ENCODE data around the gene CCL18. TPM values are rescaled to one million over a fixed set of nuclear protein-coding genes. Genes with fewer than 3 reads are reported as not detected.
"Not testable (repeated sequence)": the region's sequence is repeated elsewhere in the genome, so short reads cannot be mapped to it uniquely, and the experiment has no call there.

Gene CCL18, protein sequence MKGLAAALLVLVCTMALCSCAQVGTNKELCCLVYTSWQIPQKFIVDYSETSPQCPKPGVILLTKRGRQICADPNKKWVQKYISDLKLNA
- total RNA-seq = not detected in 2 replicates

- no peak for DNase-seq (ENCODE audit: low read depth)
- H3K4me3 ChIP-seq (ENCODE audit: low read depth, low read length) = no peak within 1 kb of the TSS
- TF ChIP-seq CTCF (conservative IDR thresholded peaks at IDR 0.05; ENCODE audit: low read depth, low read length) = no peak
Observed at GRCh38 chr17:36063786-36064541, at the start of gene CCL18. TSS of gene CCL18 (plus strand) at chr17:36064272. CDS start at chr17:36064343, 71 bp downstream.

GRCh38 chr17:36014946-36015345, 49.1 kb upstream of the CCL18 start:
- DNase-seq (ENCODE audit: low read depth) = no peak
- TF ChIP-seq CTCF (conservative IDR thresholded peaks at IDR 0.05; ENCODE audit: low read depth, low read length) = no peak
- H3K4me3 ChIP-seq (ENCODE audit: low read depth, low read length) = no peak overlapping the region

- H3K4me3 ChIP-seq (ENCODE audit: low read depth, low read length); DNase-seq (ENCODE audit: low read depth): not testable (repeated sequence)
Observed at GRCh38 chr17:36015895-36016294, 48.2 kb upstream of the CCL18 start.

DNA sequence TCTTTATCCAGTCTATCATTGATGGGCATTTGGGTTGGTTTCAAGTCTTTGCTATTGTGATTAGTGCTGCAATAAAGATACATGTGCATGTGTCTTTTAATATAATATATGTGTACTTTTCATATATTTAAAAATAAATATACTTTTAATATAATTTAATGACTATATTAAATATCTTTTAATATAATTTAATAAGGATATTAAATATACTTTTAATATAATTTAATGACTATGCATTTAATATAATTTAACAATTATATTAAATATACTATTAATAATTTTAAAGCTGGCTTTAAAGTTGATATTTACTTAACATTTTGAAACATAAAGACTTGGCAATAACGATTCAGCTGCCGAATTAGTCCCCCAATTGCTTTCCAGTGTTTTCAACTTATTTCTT, 47.5 kb upstream of the CCL18 start:
- H3K4me3 ChIP-seq (ENCODE audit: low read depth, low read length) = no peak overlapping the region
- no peak for DNase-seq (ENCODE audit: low read depth)
- no peak for TF ChIP-seq CTCF (conservative IDR thresholded peaks at IDR 0.05; ENCODE audit: low read depth, low read length)

DNA sequence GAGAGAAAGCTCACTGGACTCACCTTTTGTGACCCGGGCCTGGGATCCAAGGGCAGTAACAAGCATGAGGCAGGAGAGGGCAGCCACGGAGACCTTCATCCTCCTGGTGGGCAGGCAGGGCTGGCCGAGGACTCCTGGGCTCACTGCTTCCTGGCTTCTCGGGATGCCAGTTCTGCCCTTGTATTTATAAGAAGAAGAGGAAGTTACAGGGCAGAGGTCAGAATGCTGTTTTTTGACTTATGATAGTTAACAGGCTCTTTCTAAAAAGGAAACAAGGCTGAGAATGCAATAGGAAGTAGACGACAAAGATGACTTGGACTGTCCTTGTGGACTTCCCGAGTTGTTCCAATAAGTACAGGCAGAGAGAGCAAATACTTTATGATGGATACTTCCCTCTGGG, 46.3 kb upstream of the CCL18 start, which contains the start of gene CCL23:
TSS of gene CCL23 (minus strand) at position 174 of the 400 bp plus-strand sequence. CDS start at position 99, 75 bp downstream.
- no peak for DNase-seq (ENCODE audit: low read depth)
- no peak for TF ChIP-seq CTCF (conservative IDR thresholded peaks at IDR 0.05; ENCODE audit: low read depth, low read length)
- no peak within 1 kb of the TSS for H3K4me3 ChIP-seq (ENCODE audit: low read depth, low read length)

DNA sequence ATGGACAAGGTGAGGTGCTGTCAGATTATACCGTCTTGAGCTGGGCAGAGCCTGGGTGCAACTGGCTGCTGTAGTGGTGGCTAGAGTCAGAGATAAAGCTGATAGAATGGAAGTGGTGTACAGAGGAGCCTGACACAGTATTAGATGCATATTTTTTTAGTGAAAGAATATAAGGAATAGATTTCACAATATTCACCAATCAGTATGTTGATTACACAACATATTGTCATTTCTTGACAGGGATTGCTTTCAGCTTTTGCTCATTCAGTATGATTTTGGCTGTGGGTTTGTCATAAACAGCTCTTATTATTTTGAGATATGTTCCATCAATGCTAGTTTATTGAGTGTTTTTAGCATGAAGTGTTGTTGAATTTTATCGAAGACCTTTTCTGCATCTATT, 44.6 kb upstream of the CCL18 start:
- no peak for TF ChIP-seq CTCF (conservative IDR thresholded peaks at IDR 0.05; ENCODE audit: low read depth, low read length)
- no peak overlapping the region for H3K4me3 ChIP-seq (ENCODE audit: low read depth, low read length)
- DNase-seq (ENCODE audit: low read depth) = no peak

- TF ChIP-seq CTCF (conservative IDR thresholded peaks at IDR 0.05; ENCODE audit: low read depth, low read length) = no peak
- DNase-seq (ENCODE audit: low read depth) = no peak
- no peak overlapping the region for H3K4me3 ChIP-seq (ENCODE audit: low read depth, low read length)
Observed at GRCh38 chr17:36024106-36024869, 39.8 kb upstream of the CCL18 start.

Data from epithelial cell of proximal tubule (primary cell).